GM19372 (cell line): ENCODE measurements around the gene MTG1.
"Not testable (repeated sequence)": the region's sequence is repeated elsewhere in the genome, so short reads cannot be mapped to it uniquely, and the experiment has no call there.

Source experiments
- ATAC-seq: cut with Tn5 transposase; IDR thresholded peaks from one replicate; pipeline ENCODE4 v1.9.1; 2021; ENCODE audit warnings: mild to moderate bottlenecking, low read depth, moderate library complexity; ENCODE audit not compliant: unreplicated experiment

Gene MTG1

GRCh38 chr10:133396035-133396624, 2.2 kb downstream of the MTG1 start:
- no peak for ATAC-seq

- no peak for ATAC-seq
These were observed 4.0 kb downstream of the MTG1 start for GRCh38 chr10:133397938-133398337.

GRCh38 chr10:133399123-133399601, 5.2 kb downstream of the MTG1 start:
- ATAC-seq = no peak

- ATAC-seq = no peak
These were observed 6.9 kb downstream of the MTG1 start for GRCh38 chr10:133400624-133401424.

GRCh38 chr10:133401500-133401899, 7.5 kb downstream of the MTG1 start:
- ATAC-seq = no peak

GRCh38 chr10:133401981-133402725, 8.2 kb downstream of the MTG1 start:
- no peak for ATAC-seq

- no peak for ATAC-seq
These were observed 9.4 kb downstream of the MTG1 start for GRCh38 chr10:133403359-133403758.

GRCh38 chr10:133403784-133404183, 9.8 kb downstream of the MTG1 start:
- no peak for ATAC-seq

- no peak for ATAC-seq
These were observed 11.3 kb downstream of the MTG1 start for GRCh38 chr10:133405272-133405671.

- no peak for ATAC-seq
These were observed 12.0 kb downstream of the MTG1 start for GRCh38 chr10:133405844-133406527.

GRCh38 chr10:133411523-133412380, 17.8 kb downstream of the MTG1 start:
- no peak for ATAC-seq

- no peak for ATAC-seq
These were observed 18.4 kb downstream of the MTG1 start for GRCh38 chr10:133412381-133412711.

- ATAC-seq = not testable (repeated sequence)
These were observed 20.4 kb downstream of the MTG1 start for GRCh38 chr10:133414401-133414800.

- no peak for ATAC-seq
These were observed 21.8 kb downstream of the MTG1 start for GRCh38 chr10:133415752-133416151.

GRCh38 chr10:133418289-133418993, 24.5 kb downstream of the MTG1 start:
- ATAC-seq = no peak

GRCh38 chr10:133419211-133419950, 25.4 kb downstream of the MTG1 start:
- no peak for ATAC-seq

- no peak for ATAC-seq
These were observed 26.1 kb downstream of the MTG1 start for GRCh38 chr10:133420028-133420427.

- ATAC-seq = no peak
These were observed 26.6 kb downstream of the MTG1 start for GRCh38 chr10:133420579-133420978.
